CD14-positive monocyte (primary cell): ENCODE measurements around the gene RHPN2. TPM values are rescaled to one million over a fixed set of nuclear protein-coding genes. Genes with fewer than 3 reads are reported as not detected.
"Not testable (repeated sequence)": the region's sequence is repeated elsewhere in the genome, so short reads cannot be mapped to it uniquely, and the experiment has no call there.

Experiments used
- DNase-seq, 3 donors: peaks; one replicate each; pipeline ENCODE4 v3.0.0-alpha.2; 2011 to 2022
- H2AFZ ChIP-seq: 2 replicates; pipeline ENCODE4 v1.6.0; 2012; ENCODE audit warnings: mild to moderate bottlenecking, low read depth, low read length, inconsistent platforms; ENCODE audit not compliant: insufficient read depth, poor library complexity, severe bottlenecking
- H3K27ac ChIP-seq, 2 donors: 1 replicate in 1 of 2; 2 replicates in 1 of 2; pipeline ENCODE4 v1.5.1; 2012 to 2013; ENCODE audit warnings: low read length in 2 of 2, control low read depth in 1 of 2, inconsistent platforms in 1 of 2, low read depth in 1 of 2, mild to moderate bottlenecking in 1 of 2
- H3K27me3 ChIP-seq, 2 donors: one replicate each; pipeline versions ENCODE4 v1.6.0 to v1.6.1; 2011 to 2013; ENCODE audit warnings: low read length in 2 of 2; ENCODE audit not compliant: control insufficient read depth in 2 of 2, insufficient read depth in 2 of 2
- H3K36me3 ChIP-seq, 2 donors: replicated peaks in 1 of 2; 1 replicate in 1 of 2; 2 replicates in 1 of 2; pipeline versions ENCODE4 v1.5.1 to v1.6.1; 2012 to 2013; ENCODE audit warnings: low read length in 2 of 2, control low read depth in 1 of 2, inconsistent platforms in 1 of 2, mild to moderate bottlenecking in 1 of 2; ENCODE audit not compliant: insufficient read depth in 2 of 2, control insufficient read depth in 1 of 2
- H3K4me1 ChIP-seq, 2 donors: 1 replicate in 1 of 2; 2 replicates in 1 of 2; pipeline versions ENCODE4 v1.5.1 to v1.6.1; 2012 to 2013; ENCODE audit warnings: low read length in 2 of 2, control low read depth in 1 of 2, inconsistent platforms in 1 of 2, mild to moderate bottlenecking in 1 of 2, moderate library complexity in 1 of 2; ENCODE audit not compliant: insufficient read depth in 2 of 2, control insufficient read depth in 1 of 2
- H3K4me2 ChIP-seq: replicated peaks from 2 replicates; pipeline ENCODE3; 2012; ENCODE audit warnings: low read length, moderate library complexity, mild to moderate bottlenecking; ENCODE audit not compliant: poor library complexity, severe bottlenecking; ENCODE audit errors: extremely low read depth
- H3K4me3 ChIP-seq, 3 experiments: fragments of 200-600 bp in 1 of 3; sonication (generic) in 1 of 3; replicated peaks in 1 of 3; 1 replicate in 2 of 3; 2 replicates in 1 of 3; pipeline ENCODE4 v1.5.1; 2011 to 2013; ENCODE audit warnings: low read length in 3 of 3, mild to moderate bottlenecking in 3 of 3, control low read depth in 2 of 3, low read depth in 2 of 3, inconsistent platforms in 1 of 3, moderate library complexity in 1 of 3
- H3K79me2 ChIP-seq: 2 replicates; pipeline ENCODE4 v1.6.0; 2012; ENCODE audit warnings: mild to moderate bottlenecking, control low read depth, inconsistent platforms, low read length, moderate library complexity; ENCODE audit not compliant: insufficient read depth
- H3K9ac ChIP-seq: 2 replicates; pipeline ENCODE4 v1.6.0; 2017; ENCODE audit warnings: low read length, mild to moderate bottlenecking; ENCODE audit not compliant: insufficient read depth, poor library complexity, severe bottlenecking
- H3K9me3 ChIP-seq, 2 donors: replicated peaks in 1 of 2; 1 replicate in 1 of 2; 2 replicates in 1 of 2; pipeline versions ENCODE4 v1.5.1 to v1.6.1; 2012 to 2013; ENCODE audit warnings: low read length in 2 of 2, control low read depth in 1 of 2; ENCODE audit not compliant: control insufficient read depth in 1 of 2, insufficient read depth in 1 of 2
- H4K20me1 ChIP-seq: 2 replicates; pipeline ENCODE4 v1.6.0; 2012; ENCODE audit warnings: mild to moderate bottlenecking, low read length, control low read depth, moderate library complexity; ENCODE audit not compliant: insufficient read depth
- H3K27ac Mint-ChIP-seq, 7 donors: one replicate each; pipeline ENCODE4 v1.8.0; 2020; ENCODE audit warnings: mild to moderate bottlenecking in 7 of 7, mixed read lengths in 7 of 7, moderate library complexity in 6 of 7, inconsistent platforms in 2 of 7
- H3K27me3 Mint-ChIP-seq, 3 donors: one replicate each; pipeline ENCODE4 v1.8.0; 2021 to 2022; ENCODE audit warnings: low read depth in 3 of 3, mild to moderate bottlenecking in 3 of 3, mixed read lengths in 3 of 3, moderate library complexity in 3 of 3, inconsistent platforms in 1 of 3
- H3K36me3 Mint-ChIP-seq, 2 donors: one replicate each; pipeline ENCODE4 v1.8.0; 2020; ENCODE audit warnings: mixed read lengths in 2 of 2, inconsistent platforms in 1 of 2, mild to moderate bottlenecking in 1 of 2
- H3K4me1 Mint-ChIP-seq: one replicate; pipeline ENCODE4 v1.8.0; 2020; ENCODE audit warnings: mild to moderate bottlenecking, mixed read lengths
- H3K4me3 Mint-ChIP-seq, 2 donors: one replicate each; pipeline ENCODE4 v1.8.0; 2020; ENCODE audit warnings: mild to moderate bottlenecking in 2 of 2, mixed read lengths in 2 of 2, moderate library complexity in 1 of 2
- H3K9me3 Mint-ChIP-seq, 7 donors: one replicate each; pipeline ENCODE4 v1.8.0; 2020 to 2022; ENCODE audit warnings: mixed read lengths in 7 of 7, mild to moderate bottlenecking in 6 of 7, moderate library complexity in 6 of 7, inconsistent platforms in 2 of 7
- CTCF ChIP-seq: fragments of 200-600 bp; IDR thresholded peaks from one replicate; pipeline ENCODE4 v1.8.0; 2022; ENCODE audit warnings: antibody characterized with exemption, mild to moderate bottlenecking
- WGBS: methylation state at CpG from one replicate; pipeline ENCODE4 v1.1.5; 2013; ENCODE audit warnings: missing lambda C conversion rate; ENCODE audit not compliant: insufficient coverage; 5-methylcytosine and 5-hydroxymethylcytosine counted together
- intact Hi-C, 2 donors: fragments of 100-400 bp; cut with micrococcal nuclease; formaldehyde crosslinking; loops; one replicate each; pipeline versions ENCODE4 v1.15.0 to v1.15.1; 2023
- polyA plus RNA-seq, 3 donors: library from polyadenylated mRNA; depleted of rRNA in 1 of 3; unstranded in 2 of 3; stranded (reverse) in 1 of 3; fragments of 300-500 nt in 2 of 3; fragments of >200 nt in 1 of 3; fragmentation: Illumina TruSeq in 2 of 3; gene quantifications; 1 replicate in 2 of 3; 2 replicates in 1 of 3; pipeline ENCODE4 v1.2.3, GENCODE V29; 2012 to 2021

Gene RHPN2
- polyA plus RNA-seq, 3 donors: 0.16 to 0.93 (median 0.51) TPM

GRCh38 chr19:32997716-32998355 lies 66.9 kb downstream of the RHPN2 start:
- H3K4me2 ChIP-seq: no peak overlapping the region
- no peaks in the 10 kb centered on the region for H3K36me3 Mint-ChIP-seq
- H3K27ac Mint-ChIP-seq: no peak overlapping the region
- no peak for TF ChIP-seq CTCF
- no peak for DNase-seq
- H3K4me3 Mint-ChIP-seq: no peak overlapping the region
- no peaks in the 10 kb centered on the region for H3K79me2 ChIP-seq
- no peaks in the 10 kb centered on the region for H4K20me1 ChIP-seq
- no peaks in the 10 kb centered on the region for H3K9me3 ChIP-seq
- H3K4me1 Mint-ChIP-seq: no peaks in the 10 kb centered on the region
- no peak overlapping the region for H3K4me3 ChIP-seq
- H3K27me3 ChIP-seq: no peaks in the 10 kb centered on the region
- no peaks in the 10 kb centered on the region for H3K4me1 ChIP-seq
- H3K27me3 Mint-ChIP-seq: peaks cover 0 to 21% (median 2%) of the 10 kb centered on the region in 3 donors
- intact Hi-C loops: no loop called here
- H2AFZ ChIP-seq: no peak overlapping the region
- no peak overlapping the region for H3K9ac ChIP-seq
- peaks cover 0 to 2% (median 0%) of the 10 kb centered on the region in 7 donors for H3K9me3 Mint-ChIP-seq
- no peaks in the 10 kb centered on the region for H3K36me3 ChIP-seq
- no peak overlapping the region for H3K27ac ChIP-seq
- WGBS: 91% methylated on average over 14 of the region's 14 CpGs

GRCh38 chr19:32997061-32997464 lies 67.6 kb downstream of the RHPN2 start:
- H3K36me3 Mint-ChIP-seq, H3K4me1 Mint-ChIP-seq, H3K9me3 ChIP-seq, H3K27ac ChIP-seq, DNase-seq, H2AFZ ChIP-seq, H3K27me3 ChIP-seq, H3K4me3 Mint-ChIP-seq, H3K79me2 ChIP-seq, H3K4me2 ChIP-seq, H4K20me1 ChIP-seq, intact Hi-C loops, H3K4me1 ChIP-seq, H3K36me3 ChIP-seq, H3K4me3 ChIP-seq, H3K27ac Mint-ChIP-seq, H3K9ac ChIP-seq, H3K9me3 Mint-ChIP-seq: not testable (repeated sequence)
- 100% methylated on average over 4 of the region's 7 CpGs for WGBS
- H3K27me3 Mint-ChIP-seq: peaks cover 0 to 21% (median 2%) of the 10 kb centered on the region in 3 donors

- H3K9ac ChIP-seq, DNase-seq, H3K9me3 Mint-ChIP-seq, H3K27ac ChIP-seq, H3K36me3 ChIP-seq, H4K20me1 ChIP-seq, H3K4me1 Mint-ChIP-seq, H3K4me1 ChIP-seq, H3K36me3 Mint-ChIP-seq, H3K27ac Mint-ChIP-seq, H2AFZ ChIP-seq, intact Hi-C loops, H3K4me3 Mint-ChIP-seq, H3K27me3 ChIP-seq, H3K4me3 ChIP-seq, H3K4me2 ChIP-seq, H3K79me2 ChIP-seq, H3K9me3 ChIP-seq: not testable (repeated sequence)
- peaks cover 0 to 21% (median 0%) of the 10 kb centered on the region in 3 donors for H3K27me3 Mint-ChIP-seq
- 95% methylated on average over 17 of the region's 17 CpGs for WGBS
These were observed 68.7 kb downstream of the RHPN2 start for GRCh38 chr19:32995966-32996365.
